HCT116 (cell line): Measurements from ENCODE around the gene RTL3. TPM values are rescaled to one million over a fixed set of nuclear protein-coding genes. Genes with fewer than 3 reads are reported as not detected.

Experiments used
- ATAC-seq: fragments of 200-7000 bp; cut with Tn5 transposase; 2 replicates; pipeline ENCODE4 v1.9.1; 2020; ENCODE audit warnings: mild to moderate bottlenecking, moderate library complexity
- BruUV-seq: library from RNA; stranded (reverse); fragments of 400-500 nt; replicated peaks from 2 replicates; lab custom pipeline; 2021; lab: Mats Ljungman, UMichigan
- CTCF ChIA-PET: fragments of 300-600 bp; sonication (Branson Sonifier 250); formaldehyde crosslinking; loops from one replicate; lab custom pipeline; 2021; ENCODE audit warnings: antibody characterized with exemption; lab: Charles Lee
- POLR2A ChIA-PET: fragments of 300-600, 350-600 bp; sonication (Branson Sonifier 250); formaldehyde crosslinking; loops from one replicate; lab custom pipeline; 2021; ENCODE audit warnings: antibody characterized with exemption; lab: Charles Lee
- RAD21 ChIA-PET, 2 experiments: fragments of 300-600 bp; sonication (Branson Sonifier 250); formaldehyde crosslinking; loops; one replicate each; lab custom pipeline; 2023; ENCODE audit warnings: low total read pairs in 2 of 2; ENCODE audit not compliant: uncharacterized antibody in 2 of 2, unreplicated experiment in 2 of 2, low non-redundant PET in 1 of 2; lab: Charles Lee
- DNase-seq: peaks from one replicate; pipeline ENCODE4 v3.0.0-alpha.2; 2010; ENCODE audit warnings: low read depth, low spot score
- H2AFZ ChIP-seq: fragments of 200-600 bp; shearing (Covaris generic), sonication (generic); 2 replicates; pipeline ENCODE4 v1.6.1; 2017; ENCODE audit warnings: low read depth, mixed run types, mixed read lengths, antibody characterized with exemption, low read length; ENCODE audit not compliant: poor library complexity, severe bottlenecking
- H3K27ac ChIP-seq: 2 replicates; pipeline ENCODE4 v1.5.1; 2012; ENCODE audit warnings: low read depth, low read length
- H3K27me3 ChIP-seq: fragments of 200-600 bp; sonication (generic); 2 replicates; pipeline ENCODE4 v1.6.1; 2016; ENCODE audit warnings: mixed run types, low read length, mixed read lengths; ENCODE audit not compliant: insufficient read depth
- H3K36me3 ChIP-seq, 2 experiments: fragments of 200-500 bp in 1 of 2; fragments of 200-600 bp in 1 of 2; sonication (Bioruptor generic) in 1 of 2; sonication (generic) in 1 of 2; 2 replicates each; pipeline versions ENCODE4 v1.5.1 to v1.6.1; 2014 to 2016; ENCODE audit warnings: low read length in 2 of 2, inconsistent platforms in 1 of 2, mixed read lengths in 1 of 2, mixed run types in 1 of 2; ENCODE audit not compliant: insufficient read depth in 2 of 2, control insufficient read depth in 1 of 2
- H3K4me1 ChIP-seq, 2 experiments: fragments of 200-600 bp in 1 of 2; sonication (generic) in 1 of 2; 2 replicates each; pipeline versions ENCODE4 v1.5.1 to v1.6.1; 2012 to 2017; ENCODE audit warnings: low read length in 2 of 2, inconsistent platforms in 1 of 2, mild to moderate bottlenecking in 1 of 2, mixed read lengths in 1 of 2, mixed run types in 1 of 2, moderate library complexity in 1 of 2; ENCODE audit not compliant: insufficient read depth in 2 of 2, control insufficient read depth in 1 of 2
- H3K4me2 ChIP-seq: fragments of 200-600 bp; sonication (generic); 2 replicates; pipeline ENCODE4 v1.6.1; 2017; ENCODE audit warnings: mixed run types, low read length, mixed read lengths
- H3K4me3 ChIP-seq, 2 experiments: fragments of 200-600 bp in 1 of 2; sonication (generic) in 1 of 2; replicated peaks in 1 of 2; 2 replicates each; pipeline ENCODE4 v1.5.1; 2011 to 2016; ENCODE audit warnings: low read length in 2 of 2, control low read depth in 1 of 2, low read depth in 1 of 2, mild to moderate bottlenecking in 1 of 2, mixed read lengths in 1 of 2, mixed run types in 1 of 2
- H3K79me2 ChIP-seq: fragments of 200-600 bp; sonication (generic); 2 replicates; pipeline ENCODE4 v1.6.1; 2017; ENCODE audit warnings: mild to moderate bottlenecking, mixed run types, low read length, moderate library complexity, mixed read lengths; ENCODE audit not compliant: insufficient read depth
- H3K9ac ChIP-seq: fragments of 200-600 bp; sonication (generic); 2 replicates; pipeline ENCODE4 v1.6.1; 2016; ENCODE audit warnings: low read length, mixed read lengths
- H3K9me2 ChIP-seq: fragments of 200-600 bp; sonication (generic), shearing (Covaris generic); 2 replicates; pipeline ENCODE4 v1.6.1; 2017; ENCODE audit warnings: mixed run types, mild to moderate bottlenecking, moderate library complexity; ENCODE audit not compliant: insufficient read depth
- H3K9me3 ChIP-seq, 2 experiments: fragments of 200-500 bp in 1 of 2; fragments of 200-600 bp in 1 of 2; sonication (Bioruptor generic) in 1 of 2; sonication (generic) in 1 of 2; 2 replicates each; pipeline ENCODE4 v1.6.1; 2014 to 2017; ENCODE audit warnings: low read length in 2 of 2, mixed read lengths in 2 of 2, inconsistent platforms in 1 of 2, low read depth in 1 of 2, mild to moderate bottlenecking in 1 of 2, mixed run types in 1 of 2, moderate library complexity in 1 of 2; ENCODE audit not compliant: control insufficient read depth in 1 of 2, insufficient read depth in 1 of 2
- H4K20me1 ChIP-seq: fragments of 200-600 bp; sonication (generic), shearing (Covaris generic); 2 replicates; pipeline ENCODE4 v1.6.1; 2017; ENCODE audit warnings: mixed run types, mild to moderate bottlenecking, moderate library complexity; ENCODE audit not compliant: insufficient read depth
- CEBPB ChIP-seq: IDR thresholded peaks from 2 replicates; pipeline ENCODE4 v1.6.1; 2012; ENCODE audit warnings: low read depth
- EGR1 ChIP-seq: IDR thresholded peaks from 2 replicates; pipeline ENCODE4 v1.6.1; 2012; ENCODE audit warnings: low read depth
- EZH2 ChIP-seq: fragments of 200-600 bp; sonication (generic); IDR thresholded peaks from 2 replicates; pipeline ENCODE4 v1.6.1; 2017; ENCODE audit warnings: antibody characterized with exemption, mixed run types
- FOSL1 ChIP-seq: IDR thresholded peaks from 2 replicates; pipeline ENCODE4 v1.6.1; 2012; ENCODE audit warnings: low read depth
- JUND ChIP-seq: IDR thresholded peaks from 2 replicates; pipeline ENCODE4 v1.6.1; 2012
- POLR2A ChIP-seq: IDR thresholded peaks from 2 replicates; pipeline ENCODE4 v1.7.0; 2011; ENCODE audit warnings: borderline replicate concordance; ENCODE audit not compliant: insufficient read depth, insufficient read length; ENCODE audit errors: extremely low read depth
- SIN3A ChIP-seq: IDR thresholded peaks from 2 replicates; pipeline ENCODE4 v1.6.1; 2012; ENCODE audit warnings: low read depth
- SP1 ChIP-seq: IDR thresholded peaks from 2 replicates; pipeline ENCODE4 v1.6.1; 2012; ENCODE audit warnings: low read depth
- TCF7L2 ChIP-seq: IDR thresholded peaks from 2 replicates; pipeline ENCODE4 v1.7.0; 2011; ENCODE audit warnings: borderline replicate concordance, inconsistent platforms; ENCODE audit not compliant: insufficient read depth, insufficient read length; ENCODE audit errors: extremely low read depth
- YY1 ChIP-seq: IDR thresholded peaks from 2 replicates; pipeline ENCODE4 v1.6.1; 2011; ENCODE audit warnings: low read length, low read depth, moderate library complexity, mild to moderate bottlenecking; ENCODE audit not compliant: insufficient replicate concordance; ENCODE audit errors: extremely low read depth
- intact Hi-C: fragments of 100-400 bp; cut with micrococcal nuclease; formaldehyde crosslinking; loops from 2 replicates; pipeline ENCODE4 v1.10.0; 2022
- total RNA-seq: library from RNA; stranded (reverse); gene quantifications from one replicate; pipeline ENCODE4 v1.2.1, GENCODE V29; 2021; ENCODE audit not compliant: unreplicated experiment
- TF ChIP-seq, protein P1 (sequence below): IDR thresholded peaks from 2 replicates; pipeline ENCODE4 v1.6.1; 2012
- TF ChIP-seq, protein P2 (sequence below): IDR thresholded peaks from 2 replicates; pipeline ENCODE4 v1.6.1; 2012

Gene RTL3
- total RNA-seq, 1 experiment from 2014 or later = not detected

DNA sequence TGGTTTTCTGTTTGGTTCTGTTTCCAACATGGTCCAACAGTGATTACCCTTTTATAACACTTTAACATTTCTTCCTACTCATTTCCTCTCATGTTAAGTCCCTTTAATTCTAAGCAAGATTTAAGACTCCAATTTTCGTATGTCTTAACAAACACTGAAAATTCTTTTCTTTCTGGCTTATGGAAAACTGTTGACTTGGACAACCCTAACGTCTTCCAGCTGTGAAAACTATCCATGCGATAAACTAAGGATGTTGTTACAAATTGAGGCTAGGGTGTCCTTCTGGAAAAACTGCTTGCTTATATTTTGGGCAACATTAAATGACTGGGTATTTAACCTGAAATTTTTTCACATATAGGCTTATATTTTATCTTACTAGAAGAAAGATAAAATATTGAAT, 33.9 kb upstream of the RTL3 start:
- no TSS peak for BruUV-seq
- no peak for DNase-seq
- RAD21 ChIA-PET = no interaction called here
- no peaks in the 10 kb centered on the region for H3K9me3 ChIP-seq
- no peak overlapping the region for H2AFZ ChIP-seq
- CTCF ChIA-PET = no interaction called here
- POLR2A ChIA-PET = no interaction called here
- no peaks in the 10 kb centered on the region for H3K36me3 ChIP-seq
- no peaks in the 10 kb centered on the region for H3K27me3 ChIP-seq
- H3K27ac ChIP-seq = no peak overlapping the region
- no peak overlapping the region for H3K4me2 ChIP-seq
- no peak overlapping the region for H3K9ac ChIP-seq
- intact Hi-C loops = no loop called here
- H3K4me1 ChIP-seq = no peaks in the 10 kb centered on the region
- no peak overlapping the region for H3K4me3 ChIP-seq
- no peaks in the 10 kb centered on the region for H3K79me2 ChIP-seq
- TF ChIP-seq EZH2 (no peak), SIN3A (no peak), SP1 (no peak), CEBPB (no peak), EGR1 (no peak), JUND (no peak), YY1 (no peak), FOSL1 (no peak), TCF7L2 (no peak), POLR2A (no peak)
- TF ChIP-seq, protein P1, sequence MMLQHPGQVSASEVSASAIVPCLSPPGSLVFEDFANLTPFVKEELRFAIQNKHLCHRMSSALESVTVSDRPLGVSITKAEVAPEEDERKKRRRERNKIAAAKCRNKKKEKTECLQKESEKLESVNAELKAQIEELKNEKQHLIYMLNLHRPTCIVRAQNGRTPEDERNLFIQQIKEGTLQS = no peak
- TF ChIP-seq, protein P2, sequence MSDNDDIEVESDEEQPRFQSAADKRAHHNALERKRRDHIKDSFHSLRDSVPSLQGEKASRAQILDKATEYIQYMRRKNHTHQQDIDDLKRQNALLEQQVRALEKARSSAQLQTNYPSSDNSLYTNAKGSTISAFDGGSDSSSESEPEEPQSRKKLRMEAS = no peak
- no peaks in the 10 kb centered on the region for H3K9me2 ChIP-seq
- no peak for ATAC-seq
- no peaks in the 10 kb centered on the region for H4K20me1 ChIP-seq

DNA sequence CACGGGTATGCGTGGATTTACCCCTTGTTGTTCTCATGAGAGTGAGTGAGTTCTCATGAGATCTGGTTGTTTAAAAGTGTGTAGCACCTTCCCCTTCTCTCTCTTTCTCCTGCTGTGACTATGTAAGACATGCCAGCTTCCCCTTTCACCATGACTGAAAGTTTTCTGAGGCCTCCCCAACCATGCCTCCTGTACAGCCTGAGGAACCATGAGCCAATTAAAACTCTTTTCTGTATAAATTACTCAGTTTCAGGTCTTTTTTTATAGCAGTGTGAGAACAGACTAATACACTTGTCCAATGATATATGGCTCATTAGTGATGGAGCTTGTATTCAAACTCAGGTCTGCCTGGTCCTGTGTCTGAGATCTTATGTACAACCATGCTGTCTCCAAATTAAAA, 28.5 kb upstream of the RTL3 start:
- Histone ChIP-seq H3K9me3 (no peaks in the 10 kb centered on the region), H3K27ac (no peak overlapping the region), H3K9ac (no peak overlapping the region), H3K36me3 (no peaks in the 10 kb centered on the region), H3K27me3 (no peaks in the 10 kb centered on the region), H3K4me1 (no peaks in the 10 kb centered on the region), H3K4me2 (no peak overlapping the region), H3K79me2 (no peaks in the 10 kb centered on the region), H4K20me1 (no peaks in the 10 kb centered on the region), H2AFZ (no peak overlapping the region), H3K4me3 (no peak overlapping the region), H3K9me2 (no peaks in the 10 kb centered on the region)
- RAD21 ChIA-PET = no interaction called here
- CTCF ChIA-PET = no interaction called here
- POLR2A ChIA-PET = no interaction called here
- no peak for DNase-seq
- no TSS peak for BruUV-seq
- intact Hi-C loops = no loop called here
- ATAC-seq = no peak
- no peak for TF ChIP-seq JUND
